ENCODE data around the gene NRG2. TPM values are rescaled to one million over a fixed set of nuclear protein-coding genes. Genes with fewer than 3 reads are reported as not detected.

Gene NRG2
- total and polyA plus RNA-seq, 2 of the 8 experiments (the other 6 are each of a cell fraction or from before 2014, with no cell fraction given), result 0.27 to 0.54 TPM

- peaks cover 0 to 2% (median under 1%) of the 10 kb centered on the region in 4 experiments; a peak in 2 of 7 replicates for H3K27me3 ChIP-seq (replicated peaks in 1 of 4; ENCODE audit: control insufficient read depth in 3 of 4, extremely low read depth in 1 of 4, insufficient read depth in 3 of 4, low read length in 3 of 4)
- H2AFZ ChIP-seq (ENCODE audit: low read length), result no peak overlapping the region
- TF ChIP-seq NANOG (IDR thresholded peaks at IDR 0.05; ENCODE audit: insufficient read depth, low read depth, low read length, poor library complexity, severe bottlenecking), result no peak
- no peak for TF ChIP-seq RBBP5 (IDR thresholded peaks at IDR 0.05; ENCODE audit: borderline replicate concordance, low read depth, low read length)
- TF ChIP-seq CREB1 (IDR thresholded peaks at IDR 0.05), result no peak
- no peak for TF ChIP-seq SAP30 (IDR thresholded peaks at IDR 0.05; ENCODE audit: insufficient read depth, insufficient replicate concordance, low read length)
- no peak for TF ChIP-seq HDAC6 (IDR thresholded peaks at IDR 0.05; ENCODE audit: low read depth, low read length)
- no peak for TF ChIP-seq EP300 (IDR thresholded peaks at IDR 0.05; ENCODE audit: borderline replicate concordance in 1 of 2, low read depth in 2 of 2, low read length in 2 of 2)
- TF ChIP-seq POLR2A (IDR thresholded peaks at IDR 0.05; ENCODE audit: control extremely low read depth in 1 of 2, low read depth in 2 of 2, low read length in 2 of 2), result no peak
- no peak for TF ChIP-seq GABPA (IDR thresholded peaks at IDR 0.05; ENCODE audit: borderline replicate concordance, insufficient read depth, low read length)
- TF ChIP-seq HDAC2 (IDR thresholded peaks at IDR 0.05; ENCODE audit: borderline replicate concordance in 1 of 2, low read depth in 2 of 2, low read length in 2 of 2), result no peak
- no peak for TF ChIP-seq GTF2F1 (IDR thresholded peaks at IDR 0.05; ENCODE audit: borderline replicate concordance, low read depth, low read length)
- TF ChIP-seq EGR1 (IDR thresholded peaks at IDR 0.05; ENCODE audit: borderline replicate concordance, low read depth, low read length), result no peak
- no peak for TF ChIP-seq ATF2 (IDR thresholded peaks at IDR 0.05; ENCODE audit: low read length)
These were observed 29.6 kb downstream of the NRG2 start for GRCh38 chr5:140013536-140013935.

More at GRCh38 chr5:140013536-140013935, 29.6 kb downstream of the NRG2 start:
- Histone ChIP-seq H3K14ac (ENCODE audit: insufficient read length) (no peak overlapping the region), H3K18ac (ENCODE audit: extremely low read depth, low read length) (no peak overlapping the region), H3K9me3 (ENCODE audit: insufficient read depth in 2 of 2, low read depth in 1 of 2, low read length in 1 of 2) (no peaks in the 10 kb centered on the region), H3K23ac (ENCODE audit: insufficient read length) (no peak overlapping the region), H2BK15ac (ENCODE audit: low read length) (no peak overlapping the region), H4K91ac (replicated peaks; ENCODE audit: insufficient read length, low read length) (no peak overlapping the region), H3K9ac (replicated peaks in 1 of 4; ENCODE audit: extremely low read depth in 1 of 4, low read depth in 3 of 4, low read length in 3 of 4) (no peak overlapping the region), H3K36me3 (ENCODE audit: control insufficient read depth in 2 of 4, insufficient read depth in 4 of 4, low read length in 3 of 4) (no peaks in the 10 kb centered on the region), H3K4me1 (replicated peaks in 1 of 4; ENCODE audit: control insufficient read depth in 3 of 4, insufficient read depth in 4 of 4, low read length in 3 of 4) (no peaks in the 10 kb centered on the region), H2BK12ac (ENCODE audit: low read depth, low read length) (no peak overlapping the region), H3K79me1 (ENCODE audit: low read depth, low read length) (no peaks in the 10 kb centered on the region; the same call in 1 of the 2 replicates), H4K20me1 (replicated peaks in 1 of 2; ENCODE audit: control insufficient read depth in 1 of 2, insufficient read depth in 2 of 2, low read length in 2 of 2) (no peaks in the 10 kb centered on the region), H2BK5ac (ENCODE audit: low read depth, low read length) (no peak overlapping the region), H2BK20ac (ENCODE audit: low read length) (no peak overlapping the region), H3K27ac (ENCODE audit: low read depth, low read length) (no peak overlapping the region), H4K5ac (ENCODE audit: insufficient read length, low read depth, low read length) (no peak overlapping the region), H4K8ac (ENCODE audit: extremely low read depth, insufficient read depth, low read length) (no peak overlapping the region), H3K4me2 (ENCODE audit: insufficient read depth in 1 of 2, low read depth in 2 of 2, low read length in 2 of 2) (no peak overlapping the region), H3K56ac (replicated peaks; ENCODE audit: insufficient read length, low read depth, low read length) (no peak overlapping the region), H3K79me2 (ENCODE audit: control insufficient read depth in 1 of 2, insufficient read depth in 2 of 2, low read length in 2 of 2) (no peaks in the 10 kb centered on the region), H3K23me2 (ENCODE audit: low read depth, low read length) (peaks cover 1% of the 10 kb centered on the region; the same call in 1 of the 2 replicates), H2BK120ac (replicated peaks; ENCODE audit: low read depth, low read length) (no peak overlapping the region), H3K4me3 (ENCODE audit: extremely low read depth in 1 of 4, insufficient read depth in 2 of 4, low read depth in 3 of 4, low read length in 4 of 4) (no peak overlapping the region), H3K4ac (replicated peaks; ENCODE audit: insufficient read length, low read depth, low read length) (no peak overlapping the region), H2AK5ac (ENCODE audit: low read depth, low read length) (no peak overlapping the region)
- WGBS, 2 experiments (ENCODE audit: extremely low coverage in 1 of 2, insufficient coverage in 1 of 2, insufficient read length in 1 of 2, insufficient replicate concordance in 2 of 2, low coverage in 1 of 2, low lambda C conversion rate in 2 of 2, missing lambda C conversion rate in 1 of 2), result 83% methylated on average over 1 of the region's 1 CpG; no CpG with 5 or more reads in 1 of the 2 experiments
- no peak for DNase-seq (ENCODE audit: low read depth in 1 of 2, low spot score in 2 of 2)
- CTCF ChIA-PET (ENCODE audit: partially characterized antibody), result interaction anchor here (0.6 to 1.6 kb wide), 4 partner anchors 30 to 374 kb away, joined by 3 to 6 read pairs (median 3); no protein-coding TSS in a partner anchor
- POLR2A ChIA-PET (ENCODE audit: partially characterized antibody), result no interaction called here
- no peak for FAIRE-seq

All from H1 (cell line).